Measurements from ENCODE around the gene LCT. TPM values are rescaled to one million over a fixed set of nuclear protein-coding genes. Genes with fewer than 3 reads are reported as not detected.

The LCT gene
- total RNA-seq, 1 experiment from 2014 or later: 0.04 TPM

DNA sequence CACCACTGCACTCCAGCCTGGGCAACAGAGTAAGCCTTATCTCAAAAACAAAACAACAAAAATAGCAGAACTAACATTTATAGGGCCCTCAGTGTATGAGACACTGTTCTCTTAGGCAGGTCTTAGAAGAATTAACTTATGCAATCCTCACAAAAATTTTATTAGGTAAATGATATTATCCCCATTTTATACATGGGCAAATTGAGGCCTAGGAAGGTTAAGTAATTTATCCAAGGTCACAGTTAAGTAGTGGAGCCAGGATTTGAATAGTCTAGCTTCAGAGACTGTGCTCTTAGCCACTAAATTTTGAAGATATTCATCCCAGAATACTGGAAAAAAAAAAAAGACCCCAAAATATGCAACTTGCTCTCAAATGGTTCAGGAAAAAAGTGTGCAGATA lies 16.4 kb upstream of the LCT start:
- H3K79me1 ChIP-seq (ENCODE audit: insufficient read depth, low read depth, low read length, poor library complexity, severe bottlenecking): no peaks in the 10 kb centered on the region
- H2BK20ac ChIP-seq (ENCODE audit: low read depth, low read length, poor library complexity, severe bottlenecking): no peak overlapping the region
- no peak overlapping the region for H2BK15ac ChIP-seq (ENCODE audit: low read depth, low read length)
- no peak overlapping the region for H2AK5ac ChIP-seq (ENCODE audit: insufficient read length, low read length)
- no peaks in the 10 kb centered on the region for H3K9me3 Mint-ChIP-seq
- H2BK5ac ChIP-seq (ENCODE audit: insufficient read length, low read length): no peak overlapping the region
- no peaks in the 10 kb centered on the region for H3K4me1 Mint-ChIP-seq
- H3K14ac ChIP-seq (ENCODE audit: insufficient read depth, low read length): no peak overlapping the region
- H3K27ac Mint-ChIP-seq: no peak overlapping the region
- no peak overlapping the region for H3K18ac ChIP-seq (ENCODE audit: insufficient read length, low read depth, low read length)
- H3K27ac ChIP-seq (ENCODE audit: insufficient read length, low read depth, low read length): no peak overlapping the region
- no peak overlapping the region for H3K4ac ChIP-seq (ENCODE audit: low read depth, low read length)
- no peak overlapping the region for H3K4me3 Mint-ChIP-seq
- no peak overlapping the region for H3T11ph ChIP-seq (ENCODE audit: low read length)
- H3K36me3 Mint-ChIP-seq (ENCODE audit: insufficient read depth in 1 of 3, low read depth in 3 of 3): peaks cover 32 to 85% (median 78%) of the 10 kb centered on the region in 3 experiments; a peak in 6 of 7 replicates
- no peaks in the 10 kb centered on the region for H3K79me2 ChIP-seq (ENCODE audit: insufficient read depth, low read length)
- H3K27me3 ChIP-seq (ENCODE audit: insufficient read depth, low read length): no peaks in the 10 kb centered on the region
- TF ChIP-seq, protein P1, sequence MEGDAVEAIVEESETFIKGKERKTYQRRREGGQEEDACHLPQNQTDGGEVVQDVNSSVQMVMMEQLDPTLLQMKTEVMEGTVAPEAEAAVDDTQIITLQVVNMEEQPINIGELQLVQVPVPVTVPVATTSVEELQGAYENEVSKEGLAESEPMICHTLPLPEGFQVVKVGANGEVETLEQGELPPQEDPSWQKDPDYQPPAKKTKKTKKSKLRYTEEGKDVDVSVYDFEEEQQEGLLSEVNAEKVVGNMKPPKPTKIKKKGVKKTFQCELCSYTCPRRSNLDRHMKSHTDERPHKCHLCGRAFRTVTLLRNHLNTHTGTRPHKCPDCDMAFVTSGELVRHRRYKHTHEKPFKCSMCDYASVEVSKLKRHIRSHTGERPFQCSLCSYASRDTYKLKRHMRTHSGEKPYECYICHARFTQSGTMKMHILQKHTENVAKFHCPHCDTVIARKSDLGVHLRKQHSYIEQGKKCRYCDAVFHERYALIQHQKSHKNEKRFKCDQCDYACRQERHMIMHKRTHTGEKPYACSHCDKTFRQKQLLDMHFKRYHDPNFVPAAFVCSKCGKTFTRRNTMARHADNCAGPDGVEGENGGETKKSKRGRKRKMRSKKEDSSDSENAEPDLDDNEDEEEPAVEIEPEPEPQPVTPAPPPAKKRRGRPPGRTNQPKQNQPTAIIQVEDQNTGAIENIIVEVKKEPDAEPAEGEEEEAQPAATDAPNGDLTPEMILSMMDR (conservative IDR thresholded peaks at IDR 0.05): no peak
- no peak overlapping the region for H3K23ac ChIP-seq (ENCODE audit: insufficient read length, low read depth, low read length)
- no peak overlapping the region for H4K91ac ChIP-seq (ENCODE audit: insufficient read length, low read depth, low read length)
- no peak overlapping the region for H2AFZ ChIP-seq (ENCODE audit: low read length)
- H3K9me3 ChIP-seq (ENCODE audit: control insufficient read depth, low read depth, low read length): no peaks in the 10 kb centered on the region
- H3K23me2 ChIP-seq (ENCODE audit: insufficient read length, low read depth, low read length, poor library complexity, severe bottlenecking): no peaks in the 10 kb centered on the region
- H4K5ac ChIP-seq (ENCODE audit: insufficient read length, low read depth, low read length): no peak overlapping the region
- no peak overlapping the region for H2BK12ac ChIP-seq (ENCODE audit: insufficient read length, low read depth, low read length)
- no peak overlapping the region for H3K9ac ChIP-seq (ENCODE audit: extremely low read depth, insufficient read length, low read length)
- DNase-seq: no peak
- H3K27me3 Mint-ChIP-seq (ENCODE audit: low read depth): no peaks in the 10 kb centered on the region
- no peak overlapping the region for H3K4me2 ChIP-seq (ENCODE audit: insufficient read depth, insufficient read length, low read length)
- H4K8ac ChIP-seq (replicated peaks; ENCODE audit: insufficient read length, low read depth, low read length): no peak overlapping the region
- no peaks in the 10 kb centered on the region for H3K4me1 ChIP-seq (ENCODE audit: insufficient read depth, low read length)
- no peak overlapping the region for H3K56ac ChIP-seq (ENCODE audit: insufficient read length, low read depth, low read length)
- no peak overlapping the region for H2BK120ac ChIP-seq (ENCODE audit: low read depth, low read length, poor library complexity, severe bottlenecking)
- no peaks in the 10 kb centered on the region for H4K20me1 ChIP-seq (ENCODE audit: control insufficient read depth, insufficient read depth, insufficient read length)

All from H9 (cell line).